ENCODE results near the gene HSPB8. TPM values are rescaled to one million over a fixed set of nuclear protein-coding genes. Genes with fewer than 3 reads are reported as not detected.
"Not testable (repeated sequence)": the region's sequence is repeated elsewhere in the genome, so short reads cannot be mapped to it uniquely, and the experiment has no call there.

HSPB8 gene
- polyA plus RNA-seq, 12 donors: 67.5 to 272 (median 214) TPM; not detected in 1

DNA sequence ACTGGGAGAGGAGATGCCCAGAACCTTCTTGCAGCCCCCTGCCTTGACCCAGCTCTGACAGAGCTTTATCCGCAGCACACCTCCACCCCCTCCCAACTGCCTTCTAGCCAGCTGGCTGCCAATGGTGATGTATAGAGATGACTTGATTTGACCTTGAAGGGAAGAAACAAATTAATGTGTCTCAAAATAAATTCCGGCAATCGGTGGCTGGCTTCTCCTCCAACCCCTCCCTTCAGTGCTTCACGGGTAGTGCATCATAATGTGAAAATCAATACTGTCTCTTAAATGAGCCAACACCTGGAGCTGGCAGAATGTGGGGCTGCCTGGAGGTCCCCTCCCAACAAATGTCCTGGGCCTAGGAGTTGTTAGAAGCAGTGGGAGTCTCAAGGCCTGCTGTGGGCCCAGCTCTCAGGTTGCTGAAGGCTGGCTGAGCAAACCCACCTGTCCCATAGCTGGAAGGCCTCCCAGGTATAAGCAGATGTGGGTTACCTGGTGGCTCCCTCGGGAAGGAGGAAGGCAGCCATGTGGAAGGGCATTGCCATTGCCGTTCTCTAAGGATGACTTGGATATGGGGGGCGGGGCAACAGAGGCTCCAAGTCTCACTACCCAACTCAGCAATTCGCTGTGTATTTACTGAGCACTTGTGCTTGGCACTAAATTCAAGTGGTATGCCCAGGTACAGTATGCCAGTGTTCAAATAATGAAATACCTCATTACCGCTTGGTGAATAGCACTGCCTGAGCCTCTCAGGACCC lies 23.2 kb downstream of the HSPB8 start:
- no peak for DNase-seq

DNA sequence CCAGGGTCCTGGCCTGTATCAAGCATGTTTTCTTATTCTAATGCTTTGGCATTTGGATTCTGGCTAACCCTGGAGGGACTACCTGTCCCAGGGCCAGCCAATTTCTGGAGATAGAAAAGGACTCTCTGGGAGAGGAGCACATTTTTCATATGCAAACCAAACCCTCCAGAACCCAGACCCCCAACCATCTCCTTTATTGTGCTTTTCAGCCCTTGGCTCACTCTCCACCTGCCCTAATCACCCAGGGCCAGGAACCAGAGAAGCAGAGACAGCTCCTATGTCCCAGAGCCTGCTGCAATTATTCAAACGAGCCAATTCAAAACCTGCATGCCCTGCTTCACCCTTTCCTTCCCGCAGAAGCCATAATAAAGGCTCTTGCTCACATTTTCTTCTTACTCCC lies 23.8 kb downstream of the HSPB8 start:
- DNase-seq: no peak

DNA sequence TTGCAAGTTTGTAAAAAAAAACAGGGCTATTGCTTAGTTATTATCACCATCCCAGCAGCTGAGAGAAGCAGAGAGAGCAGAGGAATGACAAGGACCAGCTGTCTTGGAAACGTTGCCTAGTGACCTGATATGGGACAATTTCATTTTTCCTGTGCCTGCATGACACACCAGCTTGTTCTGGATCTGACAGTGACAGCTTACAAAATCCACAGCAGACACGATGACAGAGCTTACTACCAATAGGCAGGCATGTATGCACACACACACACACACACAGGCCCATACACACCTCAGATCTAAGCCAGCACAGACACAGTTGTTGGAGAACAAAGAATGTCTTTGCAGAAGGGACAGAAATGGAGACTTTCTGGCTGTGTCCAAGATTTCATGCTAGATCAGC lies 25.4 kb downstream of the HSPB8 start:
- DNase-seq: no peak

DNA sequence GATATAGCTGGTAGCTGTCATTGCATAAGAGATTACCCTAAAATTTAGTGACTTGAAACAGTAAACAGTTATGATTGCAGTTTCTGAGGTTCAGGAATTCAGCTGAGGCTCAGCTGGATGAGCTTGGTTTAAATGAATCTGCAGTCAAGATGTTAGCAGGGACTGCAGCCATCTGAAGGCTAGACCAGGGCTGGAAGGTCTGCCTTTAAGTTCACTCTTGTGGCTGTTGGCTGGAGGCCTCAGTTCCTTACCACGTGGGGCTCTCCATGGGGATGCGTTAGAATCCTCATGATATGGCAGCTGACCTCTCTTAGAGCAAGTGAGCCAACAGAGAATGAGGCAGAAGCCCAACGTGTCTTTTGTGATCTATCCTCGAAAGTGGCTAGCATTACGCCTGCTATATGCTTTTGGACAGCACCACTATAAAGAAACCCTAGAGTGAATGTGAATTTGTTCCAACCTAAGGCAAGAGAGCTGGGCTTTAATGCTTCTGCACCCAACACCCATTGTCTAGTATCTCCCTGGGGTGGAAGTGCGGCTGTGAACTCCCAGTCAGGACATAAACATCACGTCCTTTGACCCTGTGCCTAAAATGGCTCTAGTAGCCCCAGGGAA lies 26.0 kb downstream of the HSPB8 start:
- peak; percentile 41 for DNase-seq

DNA sequence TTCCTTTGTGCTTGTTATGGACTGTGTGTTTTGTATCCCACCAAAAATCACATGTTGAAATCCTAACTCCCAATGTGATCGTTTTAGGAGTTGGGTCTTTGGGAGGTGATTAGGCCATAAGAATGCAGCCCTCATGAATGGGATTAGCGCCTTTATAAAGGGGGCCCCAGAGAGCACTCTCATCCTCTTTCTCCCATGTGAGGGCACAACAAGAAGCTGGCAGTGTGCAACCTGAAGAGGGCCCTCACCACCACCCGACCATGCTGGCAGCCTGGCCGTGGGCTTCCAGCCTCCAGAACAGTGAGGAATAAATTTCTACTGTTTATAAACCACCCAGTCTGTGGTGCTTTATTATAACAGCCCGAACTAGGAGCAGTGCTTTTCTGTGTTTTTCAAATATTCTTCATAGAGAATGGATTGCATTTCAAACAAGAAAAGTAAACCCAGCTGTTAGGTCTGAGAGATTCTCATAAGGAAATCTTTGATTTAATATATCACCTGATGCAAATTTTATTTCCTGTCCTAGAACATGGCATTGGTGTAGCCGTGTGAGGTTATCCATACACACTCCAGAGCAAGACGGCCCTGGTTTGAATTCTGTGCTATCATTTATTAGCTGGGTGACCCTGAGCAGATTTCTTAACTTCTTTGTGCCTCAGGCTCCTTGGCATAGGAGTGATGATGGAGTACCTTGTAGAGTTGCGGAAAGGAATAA lies 27.8 kb downstream of the HSPB8 start:
- no peak for DNase-seq

DNA sequence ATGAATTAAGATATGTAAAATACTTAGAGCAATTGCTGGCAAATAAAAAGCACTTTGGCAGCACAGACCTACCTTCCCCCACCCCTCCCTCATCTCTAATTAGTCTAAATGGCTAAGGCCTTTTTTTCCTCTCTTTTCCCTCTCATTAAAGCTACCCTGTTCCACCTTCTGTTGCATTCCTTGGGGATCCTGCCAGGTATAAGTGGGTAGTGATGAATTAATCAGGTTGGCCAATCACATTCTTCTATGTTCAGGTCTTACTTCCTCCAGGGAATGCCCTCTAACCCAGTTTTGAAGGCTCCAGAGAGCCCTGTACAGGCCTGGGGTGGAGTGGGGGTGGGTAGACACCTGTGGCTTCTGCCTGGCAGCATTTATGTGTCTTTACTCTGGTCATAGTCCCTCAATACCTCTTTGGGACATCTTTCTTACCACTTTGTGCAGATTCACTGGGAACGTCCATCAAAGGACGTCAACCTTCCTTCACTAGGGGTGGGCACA lies 28.4 kb downstream of the HSPB8 start:
- DNase-seq: no peak

DNA sequence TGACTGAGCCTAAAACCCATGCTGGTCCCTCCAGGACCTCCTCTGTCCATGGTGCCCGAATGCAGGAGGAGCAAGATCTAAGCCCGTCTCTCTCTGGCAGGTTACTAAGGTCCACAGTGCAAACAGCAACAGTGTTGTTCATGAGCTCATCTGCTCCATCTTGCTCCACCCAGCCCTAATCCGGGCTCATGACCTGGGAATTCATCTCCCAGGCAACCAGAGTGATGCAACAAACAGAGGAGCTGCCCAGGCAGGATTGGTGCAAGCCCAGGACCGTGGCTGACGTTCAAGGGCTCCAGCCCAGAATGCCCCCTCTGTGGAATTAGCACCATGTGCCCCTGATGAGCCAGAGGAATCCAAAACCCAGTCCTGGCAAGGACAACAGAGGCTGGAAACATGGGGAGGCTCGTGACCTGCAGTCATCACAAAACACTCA lies 29.9 kb downstream of the HSPB8 start:
- peak; percentile 67 for DNase-seq

DNA sequence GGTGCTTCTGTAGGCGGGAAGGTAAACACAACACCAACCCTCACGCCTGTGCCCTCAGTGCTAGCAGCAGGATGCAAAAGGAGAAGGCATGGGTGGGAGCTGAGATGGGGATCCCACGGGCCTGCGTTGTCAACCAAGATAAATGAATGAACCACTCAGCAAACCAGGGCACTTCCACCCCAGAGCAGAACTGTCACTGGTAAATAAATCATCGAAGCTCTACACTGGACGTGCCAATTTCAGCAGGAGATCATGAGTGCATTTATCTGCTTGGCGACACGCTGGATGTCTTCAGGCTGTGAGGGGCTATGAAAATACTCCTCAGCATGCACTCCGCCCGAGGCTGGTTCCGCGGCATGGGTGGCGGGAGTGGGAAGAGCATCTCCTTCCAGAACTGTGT lies 33.2 kb downstream of the HSPB8 start:
- DNase-seq: no peak

DNA sequence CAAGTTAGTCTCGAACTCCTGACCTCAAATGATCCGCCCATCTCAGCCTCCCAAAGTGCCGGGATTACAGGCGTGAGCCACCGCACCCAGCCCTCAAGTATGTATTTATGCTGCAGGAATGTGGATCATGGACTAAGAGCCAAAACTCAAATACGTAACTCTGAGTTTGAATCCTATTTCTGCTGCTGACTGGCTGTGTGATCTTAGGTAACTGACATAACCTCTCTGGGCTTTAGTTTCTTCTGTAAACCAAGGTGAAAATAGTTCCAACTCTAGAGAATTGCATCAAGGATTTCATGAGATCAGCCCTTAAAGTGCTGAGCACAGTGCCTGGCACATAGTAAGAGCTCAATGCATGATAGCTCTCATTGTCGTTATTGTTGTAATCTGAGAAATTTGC lies 37.4 kb downstream of the HSPB8 start:
- no peak for DNase-seq

DNA sequence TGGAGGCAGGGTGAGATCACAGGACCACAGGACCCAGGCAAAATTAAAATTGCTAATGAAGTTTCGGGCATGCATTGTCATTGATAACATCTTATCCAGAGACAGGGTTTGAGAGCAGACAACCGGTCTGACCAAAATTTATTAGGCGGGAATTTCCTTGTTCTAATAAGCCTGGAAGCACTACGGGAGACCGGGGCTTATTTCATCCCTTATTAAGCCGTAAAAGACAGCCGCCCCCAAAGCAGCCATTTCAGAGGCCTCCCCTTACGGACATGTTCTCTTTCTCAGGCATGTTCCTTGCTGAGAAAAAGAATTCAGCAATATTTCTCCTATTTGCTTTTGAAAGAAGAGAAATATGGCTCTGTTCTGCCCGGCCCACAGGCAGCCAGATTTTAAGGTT lies 40.1 kb downstream of the HSPB8 start:
- DNase-seq: not testable (repeated sequence)

DNA sequence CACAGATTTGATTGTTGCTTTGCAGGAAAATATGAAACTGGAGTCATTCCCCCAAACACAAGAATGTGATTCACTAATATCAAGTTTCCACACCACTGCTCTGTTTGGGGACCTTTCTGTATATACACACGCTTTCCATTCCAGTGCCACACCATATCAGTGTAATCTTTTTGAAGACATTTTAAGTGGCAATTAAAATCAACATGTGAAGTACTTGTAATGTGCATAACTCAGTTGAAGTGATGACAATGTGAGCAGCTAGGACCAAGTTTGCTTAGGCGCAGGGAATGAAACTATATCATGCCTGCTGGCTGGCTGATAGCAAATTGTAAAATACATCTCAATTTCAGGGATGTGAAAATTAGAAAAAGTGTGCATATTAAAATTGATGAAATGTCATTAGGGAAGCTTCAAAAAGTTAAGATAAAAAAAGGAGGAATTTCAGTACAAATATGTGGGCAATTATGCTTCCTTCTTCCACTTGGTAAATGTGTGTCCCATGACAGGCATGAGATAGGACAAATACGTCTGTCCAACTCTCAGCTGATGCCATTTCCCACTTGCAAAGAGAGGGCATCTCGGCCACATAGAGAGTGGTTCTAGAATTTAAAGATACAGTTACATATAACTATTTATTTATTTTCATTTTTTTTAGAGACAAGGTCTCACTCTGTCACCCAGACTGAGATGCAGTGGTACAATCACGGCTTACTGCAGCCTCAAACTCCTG lies 43.7 kb downstream of the HSPB8 start:
- DNase-seq: no peak

DNA sequence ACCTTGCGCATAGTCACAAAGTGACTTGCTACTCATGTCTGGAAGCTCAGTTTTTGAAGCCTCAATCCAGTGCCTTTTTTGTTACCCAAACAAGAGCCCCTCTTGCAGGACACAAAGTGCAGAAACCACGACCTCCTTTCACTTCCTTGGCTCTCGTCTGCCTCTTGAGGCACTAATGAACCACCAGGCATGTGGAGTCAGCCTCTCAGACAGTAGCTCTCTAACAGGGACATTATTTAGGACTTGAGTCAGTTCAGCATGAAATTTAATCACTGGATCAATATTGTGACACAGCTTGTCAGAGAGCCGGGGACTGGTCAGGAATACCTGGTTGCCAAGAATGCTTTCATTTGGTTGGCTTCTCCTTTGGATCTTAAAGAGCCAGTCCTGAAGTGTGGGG lies 46.7 kb downstream of the HSPB8 start:
- no peak for DNase-seq

DNA sequence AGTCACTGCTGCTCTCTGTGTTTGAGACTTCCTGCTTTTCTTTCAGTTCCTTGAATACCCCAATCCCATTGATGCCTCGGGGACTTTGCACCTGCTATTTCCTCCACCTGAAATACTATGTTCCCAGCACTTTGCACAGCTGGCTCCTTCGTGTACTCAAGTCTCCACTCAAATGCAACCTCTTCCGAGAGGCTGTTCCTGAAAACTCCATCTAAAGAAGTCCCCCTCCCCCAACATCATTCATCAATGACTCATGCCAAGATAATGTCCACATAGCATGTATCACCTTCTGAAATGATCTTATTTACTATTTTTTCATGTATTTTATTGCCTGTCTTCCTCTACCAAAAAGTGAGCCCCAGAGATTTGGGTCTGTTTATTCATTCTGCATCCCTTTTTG lies 48.6 kb downstream of the HSPB8 start:
- no peak for DNase-seq

DNA sequence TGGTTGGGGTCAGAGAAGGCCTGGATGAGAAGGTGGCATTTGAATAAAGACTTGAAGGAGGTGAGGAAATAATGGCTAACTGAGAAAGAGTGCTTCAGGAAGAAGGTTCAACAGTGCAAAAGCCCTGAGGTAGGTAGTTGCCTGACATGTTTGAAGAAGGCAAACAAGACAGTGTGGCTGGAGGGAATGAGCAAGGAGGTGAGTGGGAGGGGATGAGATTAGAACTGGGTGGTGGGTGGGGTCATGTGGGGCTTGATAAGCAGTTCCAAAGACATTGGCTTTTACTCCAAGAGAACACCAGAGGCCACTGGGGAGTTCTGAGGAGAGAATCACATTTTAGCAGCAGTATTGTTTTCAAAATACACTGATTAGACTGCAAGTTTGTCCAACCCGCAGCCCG lies 50.5 kb downstream of the HSPB8 start:
- DNase-seq: no peak

DNA sequence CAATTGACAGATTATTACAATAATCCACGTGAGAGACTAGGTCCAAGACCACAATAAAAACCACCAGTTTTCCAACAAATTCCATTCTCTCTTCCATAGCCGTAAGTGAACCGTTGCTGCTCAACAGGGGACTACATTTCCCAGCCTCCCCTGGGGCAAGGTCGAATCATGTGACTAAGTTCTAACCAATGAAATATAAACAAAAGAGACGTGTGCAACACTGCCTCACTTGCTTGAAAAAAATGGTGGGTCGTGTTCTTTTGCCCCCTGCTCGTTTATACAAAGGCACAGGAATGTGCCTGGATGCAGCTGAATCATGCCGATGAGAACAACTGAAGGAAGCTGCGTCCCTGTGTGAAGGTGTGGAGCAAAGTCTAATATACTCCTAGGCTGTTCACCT lies 51.1 kb downstream of the HSPB8 start:
- no peak for DNase-seq

DNA sequence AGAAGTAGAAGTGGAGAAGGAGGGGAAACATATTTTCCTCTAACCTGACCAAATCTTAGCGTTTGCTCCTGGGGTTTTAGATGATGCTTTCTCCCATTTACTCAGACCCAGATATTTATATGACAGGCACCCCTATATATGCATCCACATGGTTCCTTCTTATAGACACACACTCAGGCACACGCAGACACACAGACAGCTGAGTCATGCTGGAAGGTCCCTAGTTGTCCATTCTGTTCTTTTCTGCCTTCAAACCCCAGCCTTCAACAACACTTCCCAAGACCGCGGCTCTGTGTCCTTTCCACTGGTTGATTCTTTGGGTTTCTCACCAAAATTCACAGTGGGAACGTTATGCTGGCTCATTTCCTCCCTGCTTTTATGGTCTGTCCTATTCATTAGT lies 52.1 kb downstream of the HSPB8 start:
- DNase-seq: no peak

DNA sequence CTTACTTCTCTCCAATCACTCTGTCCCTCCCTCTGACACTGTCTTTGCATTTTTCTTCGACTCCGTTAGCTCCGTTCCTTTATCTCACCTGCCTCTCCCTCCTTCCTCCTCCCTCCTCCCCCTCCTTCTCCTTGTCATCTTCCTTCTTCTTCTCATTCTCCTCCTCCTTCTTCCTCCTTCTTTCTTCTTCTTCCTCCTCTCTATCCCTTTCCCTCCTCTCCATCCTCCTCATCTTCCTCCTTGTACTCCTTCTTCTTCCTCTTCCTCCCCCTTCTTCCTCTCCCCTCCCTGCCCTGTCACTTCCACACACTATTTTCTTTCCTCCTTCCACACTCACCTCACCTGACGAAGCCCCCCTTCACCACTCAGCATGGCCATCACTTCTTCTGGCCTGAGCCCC lies 53.0 kb downstream of the HSPB8 start:
- DNase-seq: no peak

DNA sequence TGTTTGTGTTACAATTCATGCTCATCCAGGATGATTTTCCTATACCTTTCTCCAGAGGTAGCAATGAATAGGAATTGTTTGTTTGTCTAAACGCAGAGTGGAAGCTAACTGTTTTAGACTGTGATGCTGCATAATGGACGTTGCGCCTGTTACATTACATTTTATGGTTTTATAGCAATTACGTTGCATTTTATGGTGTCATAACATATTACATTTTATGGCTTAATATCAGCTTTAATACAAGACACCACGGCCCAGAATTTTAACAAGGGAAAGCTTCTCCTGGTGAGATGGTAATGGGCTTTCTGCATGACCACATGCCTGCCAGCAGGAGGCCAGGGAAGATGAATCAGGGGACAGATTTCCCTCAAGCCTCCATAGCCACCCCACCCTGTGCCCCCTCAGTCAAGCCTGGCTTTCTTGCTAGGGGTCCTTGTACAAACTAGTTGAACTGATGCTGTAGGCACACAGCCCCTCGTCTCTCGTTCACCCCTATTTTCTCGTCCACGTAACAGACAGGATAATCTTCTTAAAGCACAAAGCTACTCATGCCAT lies 56.5 kb downstream of the HSPB8 start:
- DNase-seq: no peak

DNA sequence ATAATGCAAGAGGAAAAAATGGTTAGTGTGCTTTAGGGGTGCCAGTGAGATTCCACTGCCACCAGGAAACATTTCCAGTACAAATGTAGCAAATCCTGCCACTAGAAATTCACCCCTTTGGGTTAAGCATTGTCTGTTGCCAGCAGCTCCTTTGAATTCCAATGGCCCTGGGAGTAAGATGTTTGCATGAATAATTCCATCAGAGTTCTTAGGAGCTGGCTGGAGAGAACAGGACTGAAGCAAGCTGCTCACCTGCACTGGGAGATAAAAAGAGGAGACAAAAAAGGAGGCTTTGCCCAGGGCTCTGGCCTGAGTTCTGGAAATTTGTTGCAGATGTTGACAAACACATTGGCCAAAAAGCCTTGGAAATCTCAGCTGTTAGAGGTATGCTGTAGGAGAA lies 57.6 kb downstream of the HSPB8 start:
- DNase-seq: no peak

DNA sequence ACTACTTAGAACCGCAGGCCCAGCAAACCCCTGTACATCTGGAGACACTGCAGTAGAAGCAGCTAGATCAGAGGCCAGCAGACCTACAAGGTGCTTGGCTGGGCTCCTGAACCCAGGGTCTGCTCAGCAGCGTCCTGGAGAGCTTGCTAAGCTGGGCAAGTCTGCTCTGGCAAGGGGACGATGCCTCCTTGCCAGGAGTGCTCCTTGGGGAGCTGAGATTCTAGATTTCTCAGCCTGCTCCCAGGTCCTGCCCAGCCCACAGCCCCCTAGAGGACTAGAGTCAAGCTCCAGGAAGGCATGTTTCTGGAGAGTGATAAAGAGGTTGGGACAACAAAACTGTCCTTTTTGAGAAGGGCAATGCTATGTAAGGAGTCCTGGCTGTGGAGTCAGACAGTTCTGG lies 60.3 kb downstream of the HSPB8 start:
- no peak for DNase-seq

DNA sequence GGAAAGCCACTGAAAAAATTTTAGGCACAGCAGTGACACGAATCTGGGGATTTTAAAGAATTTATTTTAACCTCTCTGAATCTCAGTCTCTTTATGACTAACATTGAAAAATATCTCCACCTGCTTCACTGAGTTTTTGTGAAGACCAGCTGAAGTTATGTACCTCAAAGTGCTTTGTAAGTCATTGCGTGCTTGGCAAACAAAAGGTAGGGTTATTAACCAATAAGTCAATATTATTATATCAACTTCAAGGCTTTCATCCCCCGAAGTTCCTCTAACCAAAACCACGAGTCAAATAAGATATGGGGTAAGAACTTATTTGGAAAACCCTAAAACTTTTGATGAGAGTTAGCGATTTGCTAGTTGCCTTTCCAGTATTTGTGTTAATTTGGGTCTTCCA lies 62.3 kb downstream of the HSPB8 start:
- DNase-seq: no peak

DNA sequence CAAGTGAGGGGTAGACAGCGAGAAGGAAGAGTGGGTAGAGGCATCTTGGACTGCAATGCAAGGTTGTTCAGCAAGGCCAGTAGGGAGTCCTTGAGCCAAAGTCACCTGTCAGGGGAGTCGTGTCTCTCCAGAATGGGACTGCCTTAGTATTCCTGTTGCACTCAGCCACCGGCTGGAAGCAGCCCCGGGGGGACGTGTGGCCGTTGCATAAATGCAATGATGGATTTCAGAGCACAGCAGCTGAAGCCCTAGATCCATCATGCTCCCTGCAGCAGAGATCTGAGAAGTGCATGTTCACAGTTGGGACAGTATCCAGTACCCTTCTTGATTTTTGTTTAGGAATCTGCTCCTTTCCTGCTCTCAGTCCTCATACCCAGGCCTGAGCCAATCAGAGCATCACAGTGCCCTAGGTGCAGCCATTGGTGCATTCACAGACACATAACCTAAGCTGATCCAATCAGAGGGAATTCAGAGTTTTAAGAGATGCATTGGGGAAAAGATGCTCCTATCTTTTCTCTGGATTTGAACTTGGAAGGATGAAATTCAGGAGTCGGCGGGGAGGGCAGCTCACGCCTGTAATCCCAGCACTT lies 62.9 kb downstream of the HSPB8 start:
- no peak for DNase-seq
